H1 (cell line): ENCODE data around the gene GPC2.

ENCODE experiments used
- CBX5 ChIP-seq: fragments of 300-800, 300-1000 bp; sonication (generic); IDR thresholded peaks from 2 replicates; pipeline ENCODE4 v1.7.1; 2016; ENCODE audit warnings: antibody characterized with exemption, low read length, low read depth
- CTCF ChIP-seq, 3 experiments: IDR thresholded peaks; 1 replicate in 2 of 3; 2 replicates in 1 of 3; pipeline versions ENCODE4 v1.5.1 to v1.6.1; 2011; ENCODE audit warnings: low read length in 3 of 3, mild to moderate bottlenecking in 3 of 3, inconsistent platforms in 2 of 3, low read depth in 1 of 3, moderate library complexity in 1 of 3; ENCODE audit not compliant: insufficient read depth in 1 of 3; ENCODE audit errors: control extremely low read depth in 1 of 3
- EZH2 ChIP-seq: fragments of 200-600 bp; sonication (generic); IDR thresholded peaks from 2 replicates; pipeline ENCODE4 v1.7.1; 2012; ENCODE audit warnings: low read depth, mild to moderate bottlenecking, moderate library complexity, low read length, inconsistent platforms; ENCODE audit not compliant: severe bottlenecking
- MAFK ChIP-seq: IDR thresholded peaks from 2 replicates; pipeline ENCODE4 v1.6.1; 2012; ENCODE audit warnings: low read depth, mild to moderate bottlenecking, improper control_type of control experiment, low read length
- NRF1 ChIP-seq: IDR thresholded peaks from 2 replicates; pipeline ENCODE4 v1.6.1; 2011; ENCODE audit warnings: mild to moderate bottlenecking, low read depth, low read length, improper control_type of control experiment
- RAD21 ChIP-seq, 2 experiments: IDR thresholded peaks in 1 of 2; conservative IDR thresholded peaks in 1 of 2; 2 replicates each; pipeline ENCODE4 v1.6.1; 2011; ENCODE audit warnings: low read depth in 2 of 2, low read length in 2 of 2, improper control_type of control experiment in 1 of 2, inconsistent platforms in 1 of 2, mild to moderate bottlenecking in 1 of 2, moderate library complexity in 1 of 2
- SAP30 ChIP-seq: fragments of 300-600 bp; sonication (generic); IDR thresholded peaks from 2 replicates; pipeline ENCODE4 v1.7.1; 2012; ENCODE audit warnings: low read length, moderate library complexity, mild to moderate bottlenecking, inconsistent platforms; ENCODE audit not compliant: insufficient read depth, insufficient replicate concordance
- SP1 ChIP-seq: IDR thresholded peaks from 2 replicates; pipeline ENCODE4 v1.6.1; 2011; ENCODE audit warnings: low read depth, low read length
- ZNF274 ChIP-seq: IDR thresholded peaks from 2 replicates; pipeline ENCODE4 v1.7.0; 2012; ENCODE audit warnings: low read length, borderline replicate concordance; ENCODE audit errors: extremely low read depth
- TF ChIP-seq, protein P1 (sequence below): IDR thresholded peaks from 2 replicates; pipeline ENCODE4 v1.6.1; 2011; ENCODE audit warnings: low read length, improper control_type of control experiment

- no peak for TF ChIP-seq CTCF (IDR thresholded peaks at IDR 0.05; ENCODE audit: control extremely low read depth in 1 of 3, insufficient read depth in 1 of 3, low read depth in 1 of 3, low read length in 3 of 3)
- no peak for TF ChIP-seq RAD21 (IDR thresholded peaks at IDR 0.05 in 1 of 2, conservative IDR thresholded peaks at IDR 0.05 in 1 of 2; ENCODE audit: low read depth in 2 of 2, low read length in 2 of 2)
- no peak for TF ChIP-seq MAFK
- TF ChIP-seq, protein P1, sequence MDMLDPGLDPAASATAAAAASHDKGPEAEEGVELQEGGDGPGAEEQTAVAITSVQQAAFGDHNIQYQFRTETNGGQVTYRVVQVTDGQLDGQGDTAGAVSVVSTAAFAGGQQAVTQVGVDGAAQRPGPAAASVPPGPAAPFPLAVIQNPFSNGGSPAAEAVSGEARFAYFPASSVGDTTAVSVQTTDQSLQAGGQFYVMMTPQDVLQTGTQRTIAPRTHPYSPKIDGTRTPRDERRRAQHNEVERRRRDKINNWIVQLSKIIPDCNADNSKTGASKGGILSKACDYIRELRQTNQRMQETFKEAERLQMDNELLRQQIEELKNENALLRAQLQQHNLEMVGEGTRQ: no peak
- peak; percentile 28; the same call in 1 of the 2 replicates for TF ChIP-seq SP1
- TF ChIP-seq NRF1: no peak
- no peak for TF ChIP-seq ZNF274
- no peak for TF ChIP-seq CBX5
- no peak for TF ChIP-seq EZH2
- no peak for TF ChIP-seq SAP30
Observed at GRCh38 chr7:100158229-100159098, 18.7 kb downstream of the GPC2 start, which contains the start of gene TRAPPC14.
